ENCODE measurements around the gene FANCG.
A peak's percentile ranks its signal among the peaks of the same experiment; 100 is the strongest.

Gene FANCG

DNA sequence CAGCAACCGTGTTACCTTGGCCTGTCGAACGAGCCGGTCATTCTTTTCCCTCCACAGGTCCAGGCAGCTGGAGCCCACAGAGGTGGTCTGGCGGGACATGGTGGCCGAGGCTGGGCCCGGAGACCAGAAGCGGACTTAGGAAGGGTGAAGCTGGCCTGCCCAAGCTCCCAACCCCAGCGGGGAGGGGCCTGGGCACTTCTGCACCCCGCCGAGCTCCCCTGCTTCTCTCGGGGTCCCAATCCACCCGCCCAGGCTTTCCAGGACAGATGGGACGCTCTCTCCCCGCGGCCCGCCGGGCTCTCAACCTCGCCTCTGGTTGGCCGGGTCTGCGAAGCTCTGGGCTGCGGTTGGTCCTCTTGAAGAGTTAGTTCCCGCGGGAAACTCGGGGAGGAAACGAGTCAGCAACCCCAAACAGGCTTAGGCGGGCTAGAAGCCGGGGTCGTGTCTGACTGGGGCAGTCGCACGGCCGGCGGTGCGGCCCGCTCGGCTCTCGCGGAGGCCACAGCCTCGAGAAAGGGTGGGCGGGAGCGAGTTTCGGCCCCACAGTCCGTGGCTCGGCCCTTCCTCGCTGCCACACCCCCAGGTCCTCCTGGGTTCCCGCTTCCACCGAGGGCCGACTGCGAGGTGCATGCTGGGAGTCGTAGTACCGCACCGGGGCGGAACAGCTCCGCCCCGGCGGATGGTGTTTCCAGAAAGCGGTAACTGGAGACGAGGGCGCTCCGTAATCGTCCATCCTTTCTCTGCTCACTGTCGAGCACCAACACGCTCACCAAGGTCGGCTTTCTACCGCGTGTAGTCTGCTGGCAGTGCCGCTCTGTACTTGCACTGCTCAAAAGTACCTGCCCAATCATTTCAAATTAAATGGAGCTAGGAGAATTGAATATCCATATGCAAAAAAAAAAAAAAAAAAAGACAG lies at the start of gene FANCG:
TSS of gene FANCG (minus strand) at position 517 of the 916 bp plus-strand sequence. CDS start at position 99, 418 bp downstream.
- peak; percentile 89 for DNase-seq (ENCODE audit: low spot score)

DNA sequence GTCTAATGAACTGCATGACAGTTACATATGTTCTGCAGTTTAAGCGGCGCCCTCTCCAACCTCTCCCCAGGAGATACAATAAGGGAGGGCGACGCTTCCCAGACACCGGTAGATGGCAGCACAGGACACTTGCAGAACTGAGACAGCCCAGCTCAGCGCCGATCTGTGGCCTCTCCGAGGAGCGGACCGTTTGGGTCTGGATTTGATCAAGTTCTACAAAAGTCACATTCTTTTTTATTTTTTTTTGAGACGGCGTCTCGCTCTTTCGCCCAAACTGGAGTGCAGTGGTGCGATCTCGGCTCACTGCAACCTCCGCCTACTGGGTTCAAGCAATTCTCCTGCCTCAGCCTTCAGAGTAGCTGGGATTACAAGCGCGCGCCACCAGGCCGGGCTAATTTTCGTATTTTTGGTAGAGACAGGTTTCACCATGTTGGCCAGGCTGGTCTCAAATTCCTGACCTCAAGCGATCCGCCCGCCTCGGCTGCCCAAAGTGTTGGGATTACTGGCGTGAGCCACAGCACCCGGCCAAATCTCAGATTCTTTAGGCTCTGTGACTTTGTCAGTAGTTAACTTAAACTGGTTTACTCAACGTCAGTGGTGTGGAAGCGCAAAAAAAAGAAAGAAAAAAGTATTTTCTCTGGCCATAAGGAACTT lies 37.3 kb upstream of the FANCG start:
- DNase-seq (ENCODE audit: low spot score): peak; percentile 86

DNA sequence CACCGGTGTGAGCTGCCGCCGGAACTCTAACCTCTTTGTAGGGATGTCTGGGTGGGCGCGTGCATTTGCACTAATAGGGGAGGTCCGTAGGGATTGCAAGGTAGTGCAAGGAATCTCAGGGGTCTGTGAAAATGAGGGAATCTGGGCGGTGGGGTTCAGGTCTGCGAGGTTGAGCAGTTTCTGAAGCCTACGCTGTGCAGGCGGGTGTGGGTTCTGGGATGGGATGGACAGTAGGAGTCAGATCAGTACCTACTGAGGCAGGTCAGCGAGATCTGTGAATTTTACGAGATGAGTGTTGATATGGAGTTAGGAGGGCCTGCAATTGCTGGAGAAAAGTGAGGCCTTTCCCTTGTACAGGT lies 36.8 kb upstream of the FANCG start:
- DNase-seq (ENCODE audit: low spot score): no peak

DNA sequence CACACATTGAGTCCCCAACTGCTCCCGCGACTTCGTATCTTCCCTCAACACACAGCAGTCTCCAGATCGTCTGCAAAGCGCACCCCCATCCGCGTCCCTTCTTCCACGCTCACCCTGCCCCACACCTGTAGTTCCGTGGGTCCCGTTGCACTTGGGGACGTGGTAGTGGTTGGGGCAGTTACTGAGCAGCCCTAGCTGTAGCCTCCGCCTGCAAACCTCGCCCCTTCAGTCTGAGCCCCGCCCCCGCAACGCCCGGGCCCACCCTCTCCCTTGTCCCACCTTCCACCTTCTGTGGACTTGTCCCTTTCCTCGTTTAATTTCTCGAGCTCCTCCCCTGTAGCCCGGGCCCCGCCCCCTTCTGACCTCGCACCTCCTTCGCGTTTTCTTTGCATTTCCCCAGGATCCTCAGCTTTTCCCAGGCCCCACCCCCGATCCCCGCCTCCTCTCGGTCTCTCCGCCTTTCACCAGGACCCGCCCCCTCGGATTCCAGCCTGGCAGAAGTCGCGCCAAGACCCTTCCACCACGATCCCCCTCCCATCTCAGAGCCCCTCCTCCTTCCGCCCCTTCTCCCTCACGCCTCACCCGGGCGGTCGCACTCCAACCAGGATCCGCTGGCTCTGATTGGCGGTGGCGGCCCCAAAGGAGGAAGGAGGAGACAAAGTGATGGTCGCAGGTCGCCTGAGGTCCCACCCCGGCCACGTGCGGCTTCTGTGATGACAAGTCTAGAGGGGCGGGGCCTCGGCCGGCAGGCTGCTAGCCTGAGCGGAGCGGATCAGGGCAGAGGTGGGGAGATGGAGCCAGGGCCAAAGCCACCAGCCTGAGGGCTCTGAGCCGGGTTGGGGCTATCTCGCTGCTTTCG lies 36.2 kb upstream of the FANCG start, which contains the start of gene ATOSB:
TSS of gene ATOSB (minus strand) at position 183 of the 859 bp plus-strand sequence. CDS start 7,588 bp downstream, outside the sequence.
- DNase-seq (ENCODE audit: low spot score): peak; percentile 100

GRCh38 chr9:35114840-35115628 lies 35.3 kb upstream of the FANCG start:
- DNase-seq (ENCODE audit: low spot score): peak; percentile 66

GRCh38 chr9:35114113-35114839 lies 34.5 kb upstream of the FANCG start:
- peak; percentile 98 for DNase-seq (ENCODE audit: low spot score)

GRCh38 chr9:35112257-35113020 lies 32.7 kb upstream of the FANCG start:
- DNase-seq (ENCODE audit: low spot score): no peak

DNA sequence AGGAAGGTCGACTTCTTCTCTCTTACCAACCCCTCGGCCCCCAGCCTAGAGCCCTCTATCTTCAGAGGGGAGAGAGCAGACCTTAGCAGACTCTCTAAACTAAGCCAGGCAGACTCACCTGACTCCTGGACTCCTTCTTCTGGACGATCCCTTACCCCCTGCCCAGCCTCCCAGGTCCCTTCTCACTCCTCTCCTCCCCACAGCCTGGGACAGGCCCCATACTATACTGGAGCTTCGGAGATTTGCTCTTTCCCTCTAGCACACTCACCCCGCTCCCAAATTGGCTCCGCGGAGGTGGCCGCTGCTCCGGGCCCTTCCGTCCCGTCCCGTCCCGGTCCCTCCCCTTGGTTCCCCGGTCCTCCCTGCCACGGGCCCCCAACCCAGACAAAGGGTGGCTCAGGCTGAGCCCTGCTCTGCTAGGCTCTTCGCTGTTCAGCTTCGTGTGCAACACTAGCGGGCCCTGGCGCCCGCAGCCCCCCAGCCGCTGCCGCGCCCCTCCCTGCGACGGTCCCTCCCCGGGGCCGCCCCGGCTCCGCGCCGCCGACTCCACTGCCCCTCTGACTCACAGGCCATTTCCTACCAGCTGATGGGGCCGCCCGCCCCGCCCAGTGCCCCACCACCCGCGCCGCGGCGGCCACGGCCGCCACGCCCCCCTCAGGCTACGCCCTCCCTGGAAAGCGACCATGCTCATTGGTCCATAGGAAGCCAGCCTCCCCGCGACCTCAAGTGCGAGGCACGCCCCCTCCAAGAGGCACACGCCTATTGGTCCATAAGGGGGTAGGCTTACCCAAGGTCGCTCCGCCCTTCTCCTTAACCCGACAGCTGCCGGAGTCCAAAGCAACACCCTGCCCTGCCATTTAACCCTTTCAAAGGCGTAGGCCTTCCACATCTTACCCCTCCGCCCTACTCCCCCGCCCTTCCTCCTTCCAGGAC lies 31.5 kb upstream of the FANCG start:
- DNase-seq (ENCODE audit: low spot score): peak; percentile 98

GRCh38 chr9:35110327-35110761 lies 30.6 kb upstream of the FANCG start:
- DNase-seq (ENCODE audit: low spot score): no peak

GRCh38 chr9:35108946-35109575 lies 29.3 kb upstream of the FANCG start:
- no peak for DNase-seq (ENCODE audit: low spot score)

- no peak for DNase-seq (ENCODE audit: low spot score)
These were observed 28.7 kb upstream of the FANCG start for GRCh38 chr9:35108461-35108860.

DNA sequence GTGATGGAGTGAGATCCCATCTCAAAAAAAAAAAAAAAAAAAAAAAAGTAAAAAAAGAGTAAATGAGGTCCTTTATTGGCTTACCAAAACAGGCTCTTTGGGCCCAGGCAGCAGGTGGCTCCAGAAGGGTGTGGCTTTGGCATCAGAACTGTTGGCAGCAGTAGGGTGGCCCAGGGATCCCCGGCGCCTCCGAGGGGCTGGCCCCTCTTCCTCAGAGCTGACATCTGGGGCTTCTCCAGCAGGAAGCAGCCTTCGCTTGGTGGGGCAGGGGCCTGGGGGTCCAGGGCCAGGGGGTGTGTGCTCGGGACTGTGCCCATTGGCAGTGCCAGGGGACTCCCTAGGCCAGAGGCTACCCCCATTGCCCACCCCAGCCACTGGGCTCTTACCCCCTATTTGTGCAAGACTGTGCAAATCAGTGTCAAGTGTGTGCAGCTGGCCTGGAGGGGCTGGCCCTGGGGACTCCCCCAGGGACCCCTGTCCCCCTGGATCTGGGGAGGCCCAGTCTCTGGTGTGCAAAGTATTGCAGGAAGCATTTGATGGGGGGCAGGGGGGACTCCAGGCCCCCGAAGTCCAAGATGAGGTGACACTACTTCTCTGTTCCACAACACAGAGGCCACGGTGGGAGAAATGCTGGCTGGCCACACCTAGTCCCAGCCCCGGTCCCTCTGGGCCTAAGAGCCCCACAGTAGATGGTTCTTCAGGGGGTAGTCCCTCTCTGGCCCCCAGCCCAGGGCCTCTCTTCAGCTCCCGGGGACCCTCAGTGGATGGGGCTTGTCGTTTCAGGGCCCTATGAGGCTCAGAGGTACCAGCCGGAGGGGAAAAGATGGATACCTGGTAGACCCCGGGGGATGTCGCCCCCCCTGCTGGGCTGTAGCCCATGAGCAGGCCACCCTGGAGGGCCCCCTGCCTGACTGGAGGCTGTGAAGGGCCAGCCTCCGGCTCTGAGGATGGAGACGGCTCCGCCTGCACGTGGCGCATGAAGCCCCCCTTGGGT lies 27.9 kb upstream of the FANCG start:
- no peak for DNase-seq (ENCODE audit: low spot score)

DNA sequence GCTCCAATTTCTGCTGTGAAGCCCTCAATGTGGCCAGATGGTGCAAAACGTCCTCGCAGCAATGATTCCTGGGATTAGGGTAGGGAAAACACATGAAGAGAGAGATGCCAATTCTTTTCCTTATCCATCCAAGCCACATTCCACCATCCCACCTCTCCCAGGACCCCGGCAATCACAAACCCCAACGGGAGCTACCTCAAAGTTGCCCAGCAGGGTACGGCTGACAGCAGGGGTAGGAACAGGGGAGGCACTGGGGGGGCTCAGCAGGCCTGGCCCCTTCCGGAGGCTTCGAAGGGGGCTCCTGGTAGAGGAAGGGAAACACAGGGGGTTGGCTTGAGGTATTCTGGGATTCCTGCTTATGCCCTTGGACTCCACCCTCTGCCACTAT lies 26.6 kb upstream of the FANCG start:
- no peak for DNase-seq (ENCODE audit: low spot score)

DNA sequence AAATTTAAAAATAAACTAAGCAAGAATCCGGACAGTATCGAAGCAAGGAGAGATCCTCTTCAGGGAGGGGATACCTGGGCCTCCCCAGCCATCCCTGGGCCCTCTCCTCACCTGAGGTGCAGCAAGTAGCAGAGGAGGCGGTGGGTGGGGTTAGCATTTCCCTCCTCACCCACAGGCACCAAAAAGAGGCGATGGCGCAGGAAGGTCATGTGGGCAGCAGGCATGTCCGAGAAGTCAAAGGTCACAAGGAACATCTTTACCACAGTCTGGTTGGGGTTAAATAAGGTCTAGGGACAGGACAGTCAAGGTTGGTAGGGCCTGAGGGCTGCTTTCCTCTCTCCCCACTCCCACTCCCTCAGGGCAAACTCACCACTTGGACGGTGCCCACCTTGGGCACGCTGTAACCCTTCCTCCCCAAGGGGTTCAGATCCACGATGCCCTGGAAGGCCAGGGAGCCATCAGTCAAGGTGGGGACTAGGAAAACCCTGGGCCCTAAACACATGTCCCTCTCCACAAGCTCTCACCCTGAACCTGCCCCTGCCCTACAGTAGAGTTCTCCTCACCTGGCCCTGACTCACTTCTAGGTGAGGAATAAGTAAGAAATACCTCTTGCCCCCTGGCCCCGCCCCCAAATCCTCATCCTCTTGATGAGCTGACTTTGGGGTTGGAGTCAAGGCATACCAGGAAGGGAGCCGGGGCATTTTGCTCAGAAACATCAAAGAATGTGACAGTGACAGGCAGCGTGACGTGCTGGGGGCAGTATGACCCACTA lies 26.0 kb upstream of the FANCG start:
- DNase-seq (ENCODE audit: low spot score): no peak

- no peak for DNase-seq (ENCODE audit: low spot score)
These were observed 25.4 kb upstream of the FANCG start for GRCh38 chr9:35105126-35105525.

DNA sequence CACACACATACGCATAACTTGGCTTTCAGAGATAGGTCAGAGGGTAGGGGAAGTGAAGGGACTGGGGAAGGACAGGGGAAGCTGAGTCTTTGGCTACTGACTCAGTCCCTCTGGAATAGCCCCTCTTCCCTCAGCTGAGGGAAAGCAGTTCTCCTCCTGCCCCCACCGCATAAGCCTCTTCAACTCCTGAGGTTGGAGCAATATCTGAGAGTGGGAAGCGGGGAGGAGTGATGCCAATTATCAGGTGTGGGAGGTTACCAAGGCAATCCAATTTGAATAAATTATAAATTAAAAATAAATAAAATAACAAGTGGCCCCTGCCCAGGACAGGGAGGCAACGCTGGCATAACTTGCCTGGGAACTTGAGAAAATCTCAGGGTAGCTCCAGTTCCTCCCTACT lies 24.8 kb upstream of the FANCG start:
- DNase-seq (ENCODE audit: low spot score): no peak
